B cell (primary cell): ENCODE results near the gene RRAD. TPM values are rescaled to one million over a fixed set of nuclear protein-coding genes. Genes with fewer than 3 reads are reported as not detected.

Experiments used
- ATAC-seq: fragments of 200-7000 bp; cut with Tn5 transposase; one replicate; pipeline ENCODE4 v1.10.0; 2021; ENCODE audit warnings: low read depth, mild to moderate bottlenecking, moderate number of reproducible peaks, moderate library complexity
- CTCF ChIA-PET: fragments of 350-600 bp; sonication (Branson Sonifier 250); formaldehyde crosslinking; loops from one replicate; lab custom pipeline; 2021; ENCODE audit warnings: antibody characterized with exemption, inconsistent platforms; lab: Charles Lee
- POLR2A ChIA-PET: fragments of 350-600 bp; sonication (Branson Sonifier 250); formaldehyde crosslinking; loops from one replicate; lab custom pipeline; 2021; ENCODE audit warnings: antibody characterized with exemption; lab: Charles Lee
- DNase-seq: peaks from one replicate; pipeline ENCODE4 v3.0.0; 2013
- H2AFZ ChIP-seq: 2 replicates; pipeline ENCODE4 v1.6.1; 2012; ENCODE audit warnings: mild to moderate bottlenecking, low read depth, low read length; ENCODE audit not compliant: insufficient read depth, poor library complexity, severe bottlenecking
- H3K27ac ChIP-seq, 2 donors: 1 replicate in 1 of 2; 2 replicates in 1 of 2; pipeline ENCODE4 v1.5.1; 2012 to 2013; ENCODE audit warnings: low read length in 2 of 2, mild to moderate bottlenecking in 2 of 2, moderate library complexity in 1 of 2
- H3K27me3 ChIP-seq, 4 experiments: fragments of 200-600 bp in 1 of 4; sonication (generic) in 1 of 4; replicated peaks in 1 of 4; 1 replicate in 2 of 4; 2 replicates in 2 of 4; pipeline versions ENCODE4 v1.6.1 to v1.7.0; 2013 to 2016; ENCODE audit warnings: low read length in 3 of 4, mild to moderate bottlenecking in 2 of 4, mixed read lengths in 1 of 4, moderate library complexity in 1 of 4; ENCODE audit not compliant: insufficient read depth in 4 of 4, control insufficient read depth in 3 of 4; ENCODE audit errors: control extremely low read depth in 1 of 4
- H3K36me3 ChIP-seq, 2 experiments: replicated peaks in 1 of 2; 1 replicate in 1 of 2; 2 replicates in 1 of 2; pipeline versions ENCODE4 v1.6.1 to v1.7.1; 2013; ENCODE audit warnings: low read length in 1 of 2; ENCODE audit not compliant: insufficient read depth in 2 of 2, control insufficient read depth in 1 of 2; ENCODE audit errors: control extremely low read depth in 1 of 2, extremely low read depth in 1 of 2
- H3K4me1 ChIP-seq, 2 donors: fragments of 200-600 bp in 1 of 2; sonication (generic) in 1 of 2; 1 replicate in 1 of 2; 2 replicates in 1 of 2; pipeline versions ENCODE4 v1.5.1 to v1.6.1; 2013 to 2017; ENCODE audit warnings: low read length in 2 of 2; ENCODE audit not compliant: control insufficient read depth in 2 of 2, insufficient read depth in 2 of 2
- H3K4me2 ChIP-seq: replicated peaks from 2 replicates; pipeline ENCODE3; 2012; ENCODE audit warnings: mild to moderate bottlenecking, low read depth, low read length; ENCODE audit not compliant: poor library complexity, severe bottlenecking
- H3K4me3 ChIP-seq, 5 experiments: fragments of 200-600 bp in 1 of 5; sonication (generic) in 1 of 5; 1 replicate in 3 of 5; 2 replicates in 2 of 5; pipeline versions ENCODE4 v1.5.1 to v1.7.0; 2011 to 2016; ENCODE audit warnings: low read length in 4 of 5, mild to moderate bottlenecking in 4 of 5, low read depth in 2 of 5, control low read depth in 1 of 5, moderate library complexity in 1 of 5; ENCODE audit not compliant: insufficient read depth in 1 of 5; ENCODE audit errors: control extremely low read depth in 1 of 5, extremely low read depth in 1 of 5
- H3K79me2 ChIP-seq: fragments of 200-600 bp; sonication (generic); one replicate; pipeline ENCODE4 v1.6.0; 2016; ENCODE audit warnings: low read length; ENCODE audit not compliant: control insufficient read depth, insufficient read depth
- H3K9ac ChIP-seq: fragments of 200-600 bp; sonication (generic); 2 replicates; pipeline ENCODE4 v1.6.1; 2017; ENCODE audit warnings: mild to moderate bottlenecking, low read length, moderate library complexity
- H3K9me3 ChIP-seq, 3 donors: one replicate each; pipeline versions ENCODE4 v1.6.1 to v1.7.1; 2013; ENCODE audit warnings: low read length in 2 of 3; ENCODE audit not compliant: control insufficient read depth in 2 of 3, insufficient read depth in 1 of 3; ENCODE audit errors: control extremely low read depth in 1 of 3
- H4K20me1 ChIP-seq: 2 replicates; pipeline ENCODE4 v1.6.0; 2012; ENCODE audit warnings: mild to moderate bottlenecking, low read length; ENCODE audit not compliant: insufficient read depth, control insufficient read depth, poor library complexity, severe bottlenecking
- H3K27ac Mint-ChIP-seq: one replicate; pipeline ENCODE4 v1.8.0; 2021; ENCODE audit warnings: mixed read lengths
- H3K27me3 Mint-ChIP-seq: one replicate; pipeline ENCODE4 v1.8.0; 2021; ENCODE audit warnings: mixed read lengths
- H3K4me1 Mint-ChIP-seq: one replicate; pipeline ENCODE4 v1.8.0; 2021; ENCODE audit warnings: mixed read lengths
- H3K4me3 Mint-ChIP-seq: one replicate; pipeline ENCODE4 v1.8.0; 2021; ENCODE audit warnings: mixed read lengths
- H3K9me3 Mint-ChIP-seq: one replicate; pipeline ENCODE4 v1.8.0; 2022; ENCODE audit warnings: mixed read lengths; ENCODE audit not compliant: insufficient read depth
- EZH2 ChIP-seq: IDR thresholded peaks from 2 replicates; pipeline ENCODE4 v1.6.1; 2012; ENCODE audit warnings: borderline replicate concordance, low read depth, mild to moderate bottlenecking, moderate library complexity, low read length; ENCODE audit not compliant: insufficient read depth, poor library complexity, severe bottlenecking
- WGBS: methylation state at CpG from one replicate; pipeline ENCODE4 v1.1.5; 2013; ENCODE audit warnings: missing lambda C conversion rate; ENCODE audit not compliant: insufficient coverage; 5-methylcytosine and 5-hydroxymethylcytosine counted together
- intact Hi-C: fragments of 100-400 bp; cut with micrococcal nuclease; formaldehyde crosslinking; loops from one replicate; pipeline ENCODE4 v1.10.0; 2022
- polyA plus RNA-seq: library from polyadenylated mRNA; depleted of rRNA; stranded (reverse); fragments of >200 nt; gene quantifications from 2 replicates; pipeline ENCODE4 v1.2.3, GENCODE V29; 2012
- total RNA-seq, 2 donors: library from RNA; stranded (reverse); fragments of 120-200 nt in 1 of 2; gene quantifications; 1 replicate in 1 of 2; 2 replicates in 1 of 2; pipeline versions ENCODE4 v1.2.3 to v1.2.4, GENCODE V29; 2013 to 2022
- TF ChIP-seq, protein P1 (sequence below): fragments of 200-600 bp; IDR thresholded peaks from one replicate; pipeline ENCODE4 v1.8.0; 2022; ENCODE audit warnings: antibody characterized with exemption, mild to moderate bottlenecking

Gene RRAD
- total and polyA plus RNA-seq, 2 donors (not counting 1 experiment from before 2014, with no cell fraction given): 0.64 to 1.9 TPM

DNA sequence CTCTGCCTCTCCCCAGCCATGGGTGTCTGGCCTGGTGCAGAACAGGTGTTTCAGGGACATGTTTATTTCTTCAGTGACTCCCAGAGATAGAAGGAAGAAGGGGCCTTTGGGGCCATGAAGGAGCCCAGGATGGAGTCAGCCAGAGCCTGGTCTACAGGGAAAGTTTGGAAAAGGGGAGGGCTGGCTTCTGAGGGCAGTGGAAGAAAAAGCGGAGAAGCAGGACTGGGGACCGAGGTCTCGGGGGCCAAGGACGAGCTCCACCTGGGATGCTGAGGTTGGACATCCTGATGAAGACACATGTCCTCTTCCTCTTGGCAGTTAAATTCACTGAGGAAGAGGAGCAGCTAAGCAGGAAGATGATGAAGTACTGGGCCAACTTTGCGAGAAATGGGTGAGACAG is 17.6 kb upstream of the RRAD start:
- ATAC-seq (no peak), DNase-seq (no peak)
- Mint-ChIP-seq H3K27me3 (peaks cover 4% of the 10 kb centered on the region), H3K27ac (no peak overlapping the region), H3K4me3 (no peak overlapping the region), H3K4me1 (peaks cover 10% of the 10 kb centered on the region), H3K9me3 (no peaks in the 10 kb centered on the region)
- H3K9me3 ChIP-seq: peaks cover 0 to under 1% (median 0%) of the 10 kb centered on the region in 3 donors
- no peak overlapping the region for H3K4me2 ChIP-seq
- H3K4me3 ChIP-seq: no peak overlapping the region
- intact Hi-C loops: no loop called here
- CTCF ChIA-PET: interaction anchor here (0.9 to 2.8 kb wide), 2 partner anchors 11 to 17 kb away, joined by 3 to 14 read pairs; no protein-coding TSS in a partner anchor
- 81% methylated on average over 5 of the region's 5 CpGs for WGBS
- H3K36me3 ChIP-seq: peaks cover 0 to 46% of the 10 kb centered on the region in 2 experiments
- H3K4me1 ChIP-seq: peaks cover 5 to 10% of the 10 kb centered on the region in 2 donors
- no peak overlapping the region for H3K9ac ChIP-seq
- no peak overlapping the region for H2AFZ ChIP-seq
- TF ChIP-seq, protein P1, sequence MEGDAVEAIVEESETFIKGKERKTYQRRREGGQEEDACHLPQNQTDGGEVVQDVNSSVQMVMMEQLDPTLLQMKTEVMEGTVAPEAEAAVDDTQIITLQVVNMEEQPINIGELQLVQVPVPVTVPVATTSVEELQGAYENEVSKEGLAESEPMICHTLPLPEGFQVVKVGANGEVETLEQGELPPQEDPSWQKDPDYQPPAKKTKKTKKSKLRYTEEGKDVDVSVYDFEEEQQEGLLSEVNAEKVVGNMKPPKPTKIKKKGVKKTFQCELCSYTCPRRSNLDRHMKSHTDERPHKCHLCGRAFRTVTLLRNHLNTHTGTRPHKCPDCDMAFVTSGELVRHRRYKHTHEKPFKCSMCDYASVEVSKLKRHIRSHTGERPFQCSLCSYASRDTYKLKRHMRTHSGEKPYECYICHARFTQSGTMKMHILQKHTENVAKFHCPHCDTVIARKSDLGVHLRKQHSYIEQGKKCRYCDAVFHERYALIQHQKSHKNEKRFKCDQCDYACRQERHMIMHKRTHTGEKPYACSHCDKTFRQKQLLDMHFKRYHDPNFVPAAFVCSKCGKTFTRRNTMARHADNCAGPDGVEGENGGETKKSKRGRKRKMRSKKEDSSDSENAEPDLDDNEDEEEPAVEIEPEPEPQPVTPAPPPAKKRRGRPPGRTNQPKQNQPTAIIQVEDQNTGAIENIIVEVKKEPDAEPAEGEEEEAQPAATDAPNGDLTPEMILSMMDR: no peak
- TF ChIP-seq EZH2: no peak
- no peak overlapping the region for H3K27ac ChIP-seq
- peaks cover 0 to 5% (median 2%) of the 10 kb centered on the region in 4 experiments for H3K27me3 ChIP-seq
- no peaks in the 10 kb centered on the region for H4K20me1 ChIP-seq
- no peaks in the 10 kb centered on the region for H3K79me2 ChIP-seq
- POLR2A ChIA-PET: no interaction called here

DNA sequence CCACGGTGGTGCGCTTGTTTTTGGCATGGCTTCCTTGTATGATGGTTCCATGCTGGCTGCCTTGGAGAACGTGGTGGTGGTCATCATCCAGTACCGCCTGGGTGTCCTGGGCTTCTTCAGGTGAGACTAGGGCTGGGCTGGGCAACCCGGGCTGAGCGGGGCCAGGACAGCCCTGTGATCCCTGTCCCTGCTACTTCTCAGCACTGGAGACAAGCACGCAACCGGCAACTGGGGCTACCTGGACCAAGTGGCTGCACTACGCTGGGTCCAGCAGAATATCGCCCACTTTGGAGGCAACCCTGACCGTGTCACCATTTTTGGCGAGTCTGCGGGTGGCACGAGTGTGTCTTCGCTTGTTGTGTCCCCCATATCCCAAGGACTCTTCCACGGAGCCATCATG is 14.9 kb upstream of the RRAD start:
- ChIA-PET POLR2A (no interaction called here), CTCF (no interaction called here)
- Mint-ChIP-seq H3K4me3 (no peak overlapping the region), H3K27ac (no peak overlapping the region), H3K9me3 (no peaks in the 10 kb centered on the region), H3K4me1 (peaks cover 19% of the 10 kb centered on the region), H3K27me3 (no peaks in the 10 kb centered on the region)
- H3K36me3 ChIP-seq: peaks cover 0 to 46% of the 10 kb centered on the region in 2 experiments
- H3K27ac ChIP-seq: no peak overlapping the region
- ATAC-seq (no peak), DNase-seq (no peak)
- H3K79me2 ChIP-seq: peaks cover 3% of the 10 kb centered on the region
- no peak for TF ChIP-seq EZH2
- TF ChIP-seq, protein P1: no peak
- peaks cover 8 to 13% of the 10 kb centered on the region in 2 donors for H3K4me1 ChIP-seq
- no peak overlapping the region for H3K9ac ChIP-seq
- no peak overlapping the region for H3K4me2 ChIP-seq
- H3K4me3 ChIP-seq: no peak overlapping the region
- H3K9me3 ChIP-seq: no peaks in the 10 kb centered on the region
- no peak overlapping the region for H2AFZ ChIP-seq
- no peaks in the 10 kb centered on the region for H3K27me3 ChIP-seq
- intact Hi-C loops: no loop called here
- peaks cover 13% of the 10 kb centered on the region for H4K20me1 ChIP-seq
- 98% methylated on average over 16 of the region's 16 CpGs for WGBS
